Measurements from ENCODE around the gene KREMEN1.
"Not testable (repeated sequence)": the region's sequence is repeated elsewhere in the genome, so short reads cannot be mapped to it uniquely, and the experiment has no call there.

GRCh38 chr22:29083576-29083932, 10.7 kb downstream of the KREMEN1 start:
- TF ChIP-seq CTCF, MAX (IDR thresholded peaks at IDR 0.05; ENCODE audit: low read depth, low read length): not testable (repeated sequence)

All from NB4 (cell line).